HG03196 (cell line): ENCODE results near the gene TXNRD3.
"Not testable (repeated sequence)": the region's sequence is repeated elsewhere in the genome, so short reads cannot be mapped to it uniquely, and the experiment has no call there.

Source experiments
- ATAC-seq: cut with Tn5 transposase; IDR thresholded peaks from one replicate; pipeline ENCODE4 v1.9.1; 2021; ENCODE audit not compliant: unreplicated experiment

The TXNRD3 gene

DNA sequence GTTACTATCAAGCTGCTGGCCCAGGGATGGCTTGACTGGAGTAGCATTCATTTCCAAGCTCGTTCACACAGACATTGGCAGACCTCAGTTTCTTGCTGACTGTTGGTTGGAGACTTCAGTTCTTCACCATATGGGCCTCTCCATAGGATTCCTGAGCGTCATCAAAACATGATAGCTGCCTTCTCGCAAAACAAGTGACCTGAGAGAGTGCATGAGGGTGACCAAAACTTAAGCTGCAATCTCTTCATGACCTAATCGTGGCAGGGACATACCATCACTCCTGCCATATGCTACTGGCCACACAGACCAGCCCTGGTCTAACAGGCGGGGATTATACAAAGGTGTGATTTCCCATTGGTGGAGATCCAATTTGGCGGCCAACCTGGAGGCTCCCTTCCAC, 50.2 kb downstream of the TXNRD3 start:
- no peak for ATAC-seq

GRCh38 chr3:126599101-126599500, 55.8 kb downstream of the TXNRD3 start:
- ATAC-seq, result no peak

- not testable (repeated sequence) for ATAC-seq
Measured at GRCh38 chr3:126595479-126595878, 59.4 kb downstream of the TXNRD3 start.

- not testable (repeated sequence) for ATAC-seq
Measured at GRCh38 chr3:126591515-126591914, 63.4 kb downstream of the TXNRD3 start.

GRCh38 chr3:126582311-126582710, 72.6 kb downstream of the TXNRD3 start:
- ATAC-seq, result no peak

GRCh38 chr3:126581569-126581968, 73.4 kb downstream of the TXNRD3 start:
- no peak for ATAC-seq

- no peak for ATAC-seq
Measured at GRCh38 chr3:126580746-126581145, 74.2 kb downstream of the TXNRD3 start.

GRCh38 chr3:126578702-126579101, 76.2 kb downstream of the TXNRD3 start:
- no peak for ATAC-seq

GRCh38 chr3:126577261-126577660, 77.7 kb downstream of the TXNRD3 start:
- ATAC-seq, result no peak

GRCh38 chr3:126573492-126574117, 81.3 kb downstream of the TXNRD3 start:
- ATAC-seq, result no peak

DNA sequence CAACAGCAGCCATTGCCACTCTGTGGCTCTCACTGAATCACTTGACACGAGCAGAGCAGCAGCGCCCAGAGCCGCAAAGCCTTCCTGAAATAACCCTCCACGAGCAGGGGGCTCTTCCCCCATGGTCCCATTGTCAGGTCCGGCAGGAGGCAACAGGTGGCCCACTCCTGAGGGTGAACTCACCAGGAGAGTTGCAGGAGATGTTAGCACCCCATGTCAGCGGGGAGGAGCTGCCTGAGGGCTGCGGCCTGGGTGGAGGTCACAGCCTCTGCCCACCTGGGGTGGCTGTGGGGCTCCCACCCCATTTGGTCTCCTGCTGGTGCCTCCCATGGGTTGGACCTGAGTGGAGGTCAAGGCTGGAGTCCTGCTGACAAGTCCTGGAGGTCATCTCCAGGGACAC, 83.8 kb downstream of the TXNRD3 start:
- ATAC-seq, result no peak

DNA sequence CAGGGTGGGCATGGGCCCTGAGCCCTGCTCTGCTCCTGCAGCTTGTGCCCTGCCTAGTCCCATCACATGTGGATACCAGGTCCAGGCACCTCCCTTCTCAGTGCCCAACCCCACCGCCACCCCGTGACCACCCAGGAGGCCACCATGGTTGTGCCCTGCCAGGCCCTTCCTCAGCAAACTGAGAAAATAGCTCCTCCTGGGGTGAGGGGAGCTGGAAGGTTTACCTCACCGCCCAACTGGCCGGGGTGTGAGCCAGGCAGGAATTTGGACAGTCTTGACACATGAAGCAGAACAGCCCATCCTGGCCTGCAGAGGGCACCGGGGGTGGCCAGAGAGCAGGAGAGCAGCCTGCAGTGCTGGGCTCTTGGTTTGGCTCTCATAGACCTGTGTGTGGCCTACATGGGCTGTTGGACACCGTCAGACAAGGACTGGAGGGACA, 84.8 kb downstream of the TXNRD3 start:
- ATAC-seq, result no peak

DNA sequence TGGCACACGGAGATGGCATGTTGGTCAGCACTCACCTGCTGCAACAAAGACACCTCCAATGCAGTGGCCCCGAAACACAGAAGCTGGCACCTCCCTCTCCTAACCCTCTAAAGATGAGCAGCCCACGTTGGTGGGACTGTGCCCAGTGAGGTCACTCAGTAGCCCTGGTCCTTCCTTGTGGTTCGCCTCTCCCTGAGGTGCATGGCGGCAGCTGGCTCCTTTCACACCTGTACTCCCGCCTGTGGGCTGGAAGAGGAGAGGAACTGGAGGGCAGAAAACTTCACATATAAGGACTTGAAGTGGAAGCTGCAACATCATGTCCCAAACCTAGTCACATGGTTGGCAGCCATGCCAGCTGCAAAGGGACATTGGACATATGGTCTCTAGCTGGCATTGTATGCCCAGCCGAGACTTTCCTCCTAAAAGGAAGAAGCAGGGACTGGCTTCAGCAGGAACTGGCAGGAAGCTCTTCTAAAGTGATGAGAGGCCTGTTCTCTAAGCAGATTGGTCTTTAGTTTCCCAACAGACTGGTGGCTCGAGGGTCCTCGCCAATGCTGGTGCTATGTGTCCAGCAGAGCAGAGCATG, 85.4 kb downstream of the TXNRD3 start:
- no peak for ATAC-seq

DNA sequence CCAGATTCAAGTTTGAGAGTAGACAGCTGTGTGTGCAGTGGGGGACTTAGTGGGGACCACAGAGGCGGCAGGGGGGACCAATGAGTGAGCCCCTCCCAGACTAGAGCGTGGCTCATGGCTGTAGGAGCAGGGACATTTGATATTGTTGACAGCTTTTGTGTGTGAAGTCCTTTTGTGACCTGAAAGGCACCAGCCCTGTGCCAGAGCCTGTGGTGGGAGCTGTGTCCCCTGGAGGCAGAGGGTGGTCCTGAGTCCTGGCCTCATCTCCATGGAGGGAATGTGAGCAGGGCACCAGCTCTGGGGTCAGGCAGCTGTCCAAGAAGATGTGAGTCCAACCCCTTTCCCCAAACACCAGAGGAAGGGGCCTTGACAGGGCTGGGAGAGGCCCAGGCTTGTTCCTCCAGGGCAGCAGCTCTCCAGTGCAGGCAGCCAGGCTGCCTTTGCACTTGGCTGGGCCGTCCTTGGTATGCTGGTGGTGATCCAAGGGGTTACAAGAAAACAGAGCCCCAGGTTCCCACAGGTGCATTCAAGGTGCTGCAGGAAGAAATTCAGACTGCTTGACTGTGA, 86.1 kb downstream of the TXNRD3 start:
- no peak for ATAC-seq

DNA sequence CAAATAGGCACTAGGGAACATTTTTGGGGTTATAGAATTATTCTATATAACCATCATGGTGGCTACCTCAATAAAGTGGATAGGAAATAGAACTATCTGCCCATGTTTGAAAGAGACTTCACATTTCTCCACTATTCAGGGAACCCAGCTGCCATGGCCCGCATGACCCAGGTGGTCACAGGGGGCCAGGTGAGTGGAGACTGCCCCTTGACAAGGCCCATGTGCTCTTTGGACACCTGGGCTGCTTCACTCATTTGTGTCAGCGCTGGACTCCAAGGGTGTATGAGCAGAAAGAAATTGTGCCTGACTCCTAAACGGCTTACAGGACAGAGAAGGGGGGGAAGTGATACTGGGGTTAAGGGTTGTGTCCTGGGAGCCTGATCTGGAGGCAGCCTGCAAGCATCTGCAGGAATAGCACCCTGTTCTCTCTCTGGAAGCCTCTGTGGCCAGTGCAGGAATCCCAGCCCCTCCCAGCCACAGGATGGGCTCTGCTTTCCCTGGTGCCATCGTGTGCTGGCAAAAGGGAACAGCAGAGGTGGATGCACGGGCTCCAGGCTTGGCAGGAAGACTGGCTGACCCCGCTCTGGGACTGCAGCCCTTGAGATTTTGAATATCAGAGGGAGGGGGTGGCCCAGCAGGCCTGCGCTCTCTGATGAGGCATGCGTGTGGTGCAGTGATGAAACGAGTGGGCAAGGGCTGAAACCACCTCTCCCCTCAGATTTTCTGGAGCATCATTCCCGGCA, 87.1 kb downstream of the TXNRD3 start:
- no peak for ATAC-seq

- no peak for ATAC-seq
Measured at GRCh38 chr3:126562737-126563276, 92.1 kb downstream of the TXNRD3 start.

DNA sequence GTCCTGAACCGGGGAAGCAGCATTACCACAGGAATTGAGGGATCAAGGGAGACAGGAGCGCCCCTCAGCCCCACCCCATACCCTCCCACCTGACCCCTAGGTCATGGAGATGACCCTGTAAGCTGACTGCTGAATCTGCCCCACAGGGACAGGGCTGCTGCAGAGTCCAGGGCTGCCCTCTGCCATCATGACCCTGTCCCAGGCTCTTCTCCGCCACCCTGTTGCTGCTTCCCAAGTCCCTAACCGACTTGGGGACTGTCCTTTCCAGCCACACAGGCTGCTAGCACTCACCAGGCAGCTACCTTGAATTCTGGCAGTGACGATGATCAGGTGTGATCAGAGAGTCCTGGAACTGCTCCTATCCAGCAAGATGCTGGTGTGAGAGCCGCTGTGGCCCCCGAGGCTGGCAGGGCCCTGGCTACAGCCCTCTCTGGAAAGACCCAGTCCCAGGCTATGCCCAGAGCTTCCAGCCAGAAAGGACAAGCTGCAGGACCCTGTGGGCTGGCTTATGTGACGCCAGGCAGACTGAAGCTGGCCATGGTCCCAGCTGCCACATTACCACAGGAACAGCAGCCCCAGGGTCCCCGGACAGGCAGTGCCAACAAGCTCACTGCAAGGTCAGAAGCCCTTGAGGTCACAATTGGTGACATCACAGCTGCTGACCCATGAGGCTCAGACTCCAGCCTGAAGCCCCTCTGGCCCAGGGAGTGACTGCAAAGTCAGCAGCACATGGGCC, 96.4 kb downstream of the TXNRD3 start, which contains the start of gene C3orf22:
Gene C3orf22, minus strand, starts transcription at position 597 of the 736 bp plus-strand sequence. CDS start 5,542 bp downstream, outside the sequence.
- no peak for ATAC-seq

- no peak for ATAC-seq
Measured at GRCh38 chr3:126557761-126558160, 97.2 kb downstream of the TXNRD3 start.

DNA sequence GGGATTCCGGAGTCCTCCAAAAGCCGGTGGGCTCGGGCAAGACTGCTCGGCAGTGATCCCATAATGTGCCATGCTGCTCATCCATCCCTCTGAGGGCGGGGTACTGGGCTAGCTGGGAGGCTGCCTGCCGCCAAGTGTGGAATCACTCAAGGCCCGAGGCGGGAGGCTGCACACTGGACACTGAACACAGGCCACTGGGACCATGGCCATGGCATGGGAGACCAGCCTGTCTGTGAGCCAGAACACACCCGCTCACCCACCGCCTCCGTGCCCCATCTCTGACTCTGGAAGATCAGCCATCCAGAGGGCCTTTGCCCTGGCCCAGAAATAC, 97.5 kb downstream of the TXNRD3 start:
- no peak for ATAC-seq
